ENCODE measurements around the gene COL5A3. TPM values are rescaled to one million over a fixed set of nuclear protein-coding genes. Genes with fewer than 3 reads are reported as not detected.

Gene COL5A3
- polyA plus RNA-seq, 1 of the 3 experiments (the other 2 are of a cell fraction) = under 0.01 TPM

DNA sequence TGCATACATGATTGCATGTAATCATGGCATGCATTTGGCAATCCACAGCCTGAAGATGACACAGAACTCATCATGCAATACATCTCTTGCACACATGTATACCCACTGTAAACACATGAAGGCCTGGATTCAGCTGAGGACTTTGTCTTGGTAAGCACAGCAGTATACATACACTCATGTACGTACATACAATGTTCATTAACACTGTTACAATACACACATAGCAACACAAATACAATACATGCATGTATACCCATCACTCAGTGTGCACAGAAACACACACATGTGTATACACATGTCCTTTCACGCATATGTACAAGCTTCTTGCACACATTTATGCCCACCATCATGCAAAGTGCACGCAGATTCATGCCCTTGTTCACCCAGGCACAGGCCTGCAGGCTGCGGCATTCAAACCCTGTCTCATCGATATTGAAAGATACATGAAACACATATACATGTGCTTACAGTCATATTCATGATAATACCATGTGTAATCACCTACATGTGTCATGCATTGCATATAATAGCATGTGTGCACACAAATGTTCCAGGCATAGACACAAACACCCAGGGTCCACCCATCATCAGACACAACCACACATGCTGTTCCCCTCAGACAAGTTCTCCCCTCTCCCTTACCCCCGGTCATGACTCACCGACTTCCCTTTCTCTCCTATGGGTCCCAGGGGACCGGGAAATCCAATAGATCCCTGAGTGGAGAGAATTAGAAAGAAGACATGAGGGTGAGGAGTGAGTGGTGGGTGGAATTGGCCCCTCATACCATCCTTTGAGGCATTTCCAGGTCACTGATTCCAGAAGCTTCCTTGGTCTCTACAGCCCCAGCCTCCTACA lies 28.7 kb downstream of the COL5A3 start:
- CTCF ChIA-PET = interaction anchor here (1.1 kb wide), 1 partner anchor 19 kb away, joined by 4 read pairs; no protein-coding TSS in a partner anchor
- no peak for TF ChIP-seq CHD2 (IDR thresholded peaks at IDR 0.05; ENCODE audit: low read length, partially characterized antibody)
- no peak for TF ChIP-seq RAD21 (IDR thresholded peaks at IDR 0.05; ENCODE audit: low read length)
- TF ChIP-seq USF1 (IDR thresholded peaks at IDR 0.05; ENCODE audit: borderline replicate concordance, low read depth) = no peak
- TF ChIP-seq RFX5 (IDR thresholded peaks at IDR 0.05; ENCODE audit: low read length) = no peak
- TF ChIP-seq FOXM1 (IDR thresholded peaks at IDR 0.05; ENCODE audit: low read depth) = no peak
- Histone ChIP-seq H3K4me3 (ENCODE audit: low read depth in 2 of 2, low read length in 1 of 2) (no peak overlapping the region), H3F3A (replicated peaks; ENCODE audit: insufficient read depth) (no peaks in the 10 kb centered on the region), H3K27ac (ENCODE audit: low read depth in 2 of 2, low read length in 1 of 2) (no peak overlapping the region), H3K9me3 (no peaks in the 10 kb centered on the region), H3K4me2 (no peak overlapping the region), H2AFZ (ENCODE audit: low read depth) (no peak overlapping the region), H3K9me2 (no peaks in the 10 kb centered on the region), H3K79me2 (ENCODE audit: insufficient read depth) (no peaks in the 10 kb centered on the region), H4K20me1 (ENCODE audit: insufficient read depth) (no peaks in the 10 kb centered on the region), H3K4me1 (ENCODE audit: control insufficient read depth in 1 of 2, insufficient read depth in 2 of 2, low read depth in 1 of 2, low read length in 1 of 2) (no peaks in the 10 kb centered on the region), H3K36me3 (replicated peaks in 1 of 2; ENCODE audit: control insufficient read depth in 1 of 2, insufficient read depth in 2 of 2, low read length in 1 of 2) (no peaks in the 10 kb centered on the region), H3K9ac (no peak overlapping the region), H3K27me3 (ENCODE audit: insufficient read depth) (peaks cover 23% of the 10 kb centered on the region)
- WGBS (ENCODE audit: low lambda C conversion rate) = 28% methylated on average over 8 of the region's 8 CpGs
- POLR2A ChIA-PET = no interaction called here
- DNase-seq = no peak

GRCh38 chr19:9972103-9972502 lies 38.2 kb downstream of the COL5A3 start:
- no peak overlapping the region for H3K4me3 ChIP-seq (ENCODE audit: low read depth in 2 of 2, low read length in 1 of 2)
- H3K79me2 ChIP-seq (ENCODE audit: insufficient read depth) = no peaks in the 10 kb centered on the region
- peaks cover 9% of the 10 kb centered on the region for H3K27me3 ChIP-seq (ENCODE audit: insufficient read depth)
- CTCF ChIA-PET = no interaction called here
- H3K9me2 ChIP-seq = no peaks in the 10 kb centered on the region
- no peaks in the 10 kb centered on the region for H3K36me3 ChIP-seq (replicated peaks in 1 of 2; ENCODE audit: control insufficient read depth in 1 of 2, insufficient read depth in 2 of 2, low read length in 1 of 2)
- H3F3A ChIP-seq (replicated peaks; ENCODE audit: insufficient read depth) = no peaks in the 10 kb centered on the region
- H3K9me3 ChIP-seq = no peaks in the 10 kb centered on the region
- no peak for DNase-seq
- H3K27ac ChIP-seq (ENCODE audit: low read depth in 2 of 2, low read length in 1 of 2) = no peak overlapping the region
- POLR2A ChIA-PET = no interaction called here
- H3K4me1 ChIP-seq (ENCODE audit: control insufficient read depth in 1 of 2, insufficient read depth in 2 of 2, low read depth in 1 of 2, low read length in 1 of 2) = no peaks in the 10 kb centered on the region
- TF ChIP-seq TEAD4 (IDR thresholded peaks at IDR 0.05; ENCODE audit: borderline replicate concordance, insufficient read depth) = no peak
- no peak for TF ChIP-seq USF2 (IDR thresholded peaks at IDR 0.05; ENCODE audit: borderline replicate concordance, low read depth, low read length)
- no peak for TF ChIP-seq NFIC (IDR thresholded peaks at IDR 0.05; ENCODE audit: borderline replicate concordance)
- TF ChIP-seq FOXM1 (IDR thresholded peaks at IDR 0.05; ENCODE audit: low read depth) = no peak
- no peak for TF ChIP-seq SMC3 (IDR thresholded peaks at IDR 0.05; ENCODE audit: low read depth, low read length)
- TF ChIP-seq EP300 (IDR thresholded peaks at IDR 0.05; ENCODE audit: borderline replicate concordance in 1 of 2, low read depth in 1 of 2, low read length in 1 of 2) = no peak
- TF ChIP-seq CHD2 (IDR thresholded peaks at IDR 0.05; ENCODE audit: low read length, partially characterized antibody) = no peak
- TF ChIP-seq JUND (IDR thresholded peaks at IDR 0.05) = no peak
- TF ChIP-seq MXI1 (IDR thresholded peaks at IDR 0.05; ENCODE audit: low read depth, low read length) = no peak
- no peak for TF ChIP-seq SIN3A (IDR thresholded peaks at IDR 0.05; ENCODE audit: borderline replicate concordance, low read depth, low read length)
- no peak for TF ChIP-seq NRF1 (IDR thresholded peaks at IDR 0.05; ENCODE audit: low read depth, low read length)
- no peak for TF ChIP-seq RCOR1 (IDR thresholded peaks at IDR 0.05; ENCODE audit: low read length)
- TF ChIP-seq USF1 (IDR thresholded peaks at IDR 0.05; ENCODE audit: borderline replicate concordance, low read depth) = no peak
- TF ChIP-seq TAF1 (IDR thresholded peaks at IDR 0.05; ENCODE audit: borderline replicate concordance, low read depth, low read length) = no peak
- TF ChIP-seq YY1 (IDR thresholded peaks at IDR 0.05; ENCODE audit: low read depth) = no peak
- no peak for TF ChIP-seq CTCF (IDR thresholded peaks at IDR 0.05)
- H2AFZ ChIP-seq (ENCODE audit: low read depth) = no peak overlapping the region
- no peak overlapping the region for H3K9ac ChIP-seq
- WGBS (ENCODE audit: low lambda C conversion rate) = 26% methylated on average over 6 of the region's 6 CpGs
- H4K20me1 ChIP-seq (ENCODE audit: insufficient read depth) = no peaks in the 10 kb centered on the region
- H3K4me2 ChIP-seq = no peak overlapping the region

All from SK-N-SH (cell line).